ENCODE measurements around the gene KLHL29.

- no peak for TF ChIP-seq CTCF (IDR thresholded peaks at IDR 0.05)
- TF ChIP-seq POLR2A (IDR thresholded peaks at IDR 0.05): no peak
These were observed 100.3 kb downstream of the KLHL29 start for GRCh38 chr2:23485261-23485660.
